Activated CD4-positive, alpha-beta T cell treated with anti-CD3 and anti-CD28 coated beads, Interleukin-2, amount 50 U/mL, for 4 hours (primary cell): ENCODE measurements around the gene UGDH.
"Not testable (repeated sequence)": the region's sequence is repeated elsewhere in the genome, so short reads cannot be mapped to it uniquely, and the experiment has no call there.

Experiments used
- DNase-seq, 2 experiments: peaks; one replicate each; pipeline ENCODE4 v3.0.0-alpha.2; 2020

UGDH gene

GRCh38 chr4:39528061-39528465, 824 bp upstream of the UGDH start:
- no peak for DNase-seq

- DNase-seq: no peak
Observed at GRCh38 chr4:39526765-39527295, 409 bp downstream of the UGDH start.

DNA sequence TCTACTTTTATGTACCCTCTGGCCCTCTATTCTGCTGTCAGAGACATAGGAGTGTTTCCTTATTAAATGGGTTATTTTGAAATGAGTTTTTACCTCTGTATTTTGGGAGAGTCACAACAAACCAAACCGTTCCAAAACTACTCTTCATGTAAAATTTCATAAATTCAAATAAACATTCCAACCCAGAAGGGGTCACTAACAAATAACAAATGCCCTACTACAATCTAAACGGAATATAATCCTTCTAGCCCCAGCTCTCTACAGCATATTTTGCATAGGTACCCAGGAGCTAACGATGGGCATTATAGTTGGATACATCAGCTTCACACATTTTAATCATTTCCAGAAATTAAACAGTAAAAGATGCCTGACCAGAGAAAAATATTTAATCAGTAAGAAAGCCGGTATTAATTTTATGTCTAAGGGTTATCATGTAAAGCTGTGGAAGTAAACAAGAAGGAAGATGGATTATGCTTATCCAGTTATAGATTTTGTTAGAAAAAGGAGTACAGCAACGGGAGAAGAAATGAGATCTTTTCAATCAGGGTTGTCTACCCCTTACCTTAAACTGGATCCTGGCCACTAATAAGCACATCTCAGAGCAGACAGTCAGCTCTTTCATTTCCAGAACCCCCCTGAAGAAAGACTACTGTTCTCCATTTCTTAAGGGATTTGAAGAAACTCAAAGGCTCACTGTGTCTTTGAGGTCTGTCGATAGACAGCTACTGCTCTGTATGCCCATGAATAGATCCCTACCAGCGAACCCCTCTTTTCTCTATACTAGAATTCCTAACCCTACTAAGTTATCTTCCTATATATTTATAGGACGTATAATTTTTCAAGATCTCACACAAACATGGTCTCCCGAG, 1.2 kb downstream of the UGDH start:
- DNase-seq: no peak

DNA sequence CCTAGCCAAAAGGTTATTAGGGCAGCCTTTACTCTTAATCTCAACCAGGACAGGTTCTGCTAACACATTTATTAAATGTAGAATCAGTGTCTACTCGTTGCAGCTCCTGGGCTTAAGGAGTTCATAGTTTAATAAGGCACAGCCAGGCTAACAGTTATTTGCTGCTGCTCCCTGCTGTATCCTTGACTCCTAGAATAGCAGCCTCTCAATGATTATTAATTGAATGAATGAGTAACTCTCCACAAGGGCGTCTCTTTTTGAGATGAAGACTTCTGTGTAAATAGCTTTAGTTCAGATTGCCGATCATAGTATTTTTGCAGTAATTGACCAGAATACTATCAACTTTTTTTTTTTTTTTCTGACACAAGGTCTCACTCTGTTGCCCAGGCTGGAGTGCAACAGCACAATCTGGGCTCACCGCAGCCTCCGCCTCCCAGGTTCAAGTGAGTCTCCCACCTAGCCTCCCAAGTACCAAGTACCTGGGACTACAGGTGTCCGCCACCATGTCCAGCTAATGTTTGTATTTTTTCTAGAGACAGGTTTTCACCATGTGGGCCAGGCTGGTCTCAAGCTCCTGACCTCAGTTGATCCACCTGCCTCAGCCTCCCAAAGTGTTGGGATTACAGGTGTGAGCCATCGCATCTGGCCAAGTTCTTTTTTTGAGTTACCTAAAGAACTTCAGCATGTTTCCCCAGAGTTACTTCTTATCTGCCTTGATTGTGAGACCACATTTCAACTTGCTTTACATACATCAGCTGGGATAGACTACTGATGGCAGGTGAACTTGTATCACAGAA, 2.9 kb downstream of the UGDH start:
- no peak for DNase-seq

- DNase-seq: no peak
Observed at GRCh38 chr4:39522068-39522467, 5.2 kb downstream of the UGDH start.

DNA sequence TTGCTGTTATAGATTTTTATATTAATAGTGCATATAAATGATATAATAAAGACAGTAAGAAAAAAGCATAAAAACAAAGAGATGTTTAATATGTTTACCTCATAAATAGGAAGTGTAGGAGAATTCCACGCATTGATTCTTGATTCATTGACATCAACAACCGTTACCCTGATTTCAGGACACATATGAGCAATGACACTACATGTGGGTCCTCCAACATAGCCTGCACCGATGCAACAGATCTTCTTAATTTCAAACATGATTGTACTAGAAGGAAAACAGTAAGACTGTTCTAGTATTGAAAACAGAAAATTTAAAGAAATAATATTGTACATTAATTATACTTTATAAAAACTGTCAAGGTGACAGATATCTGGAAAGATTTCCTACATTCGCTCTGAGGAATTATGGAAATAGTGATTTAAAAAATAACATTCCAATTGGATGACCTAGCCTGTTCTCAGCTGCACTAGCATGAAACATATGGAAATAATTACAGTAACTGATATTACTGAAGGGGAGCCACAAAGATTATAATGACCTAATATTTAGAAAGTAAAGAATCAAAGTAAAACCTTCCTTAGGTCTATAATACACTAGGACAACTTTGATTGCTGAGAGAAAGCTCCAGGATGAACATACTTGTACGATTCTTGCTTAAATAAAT, 5.9 kb downstream of the UGDH start:
- no peak for DNase-seq

GRCh38 chr4:39518484-39518883, 8.8 kb downstream of the UGDH start:
- DNase-seq: no peak

- no peak for DNase-seq
Observed at GRCh38 chr4:39516407-39516966, 10.8 kb downstream of the UGDH start.

- not testable (repeated sequence) for DNase-seq
Observed at GRCh38 chr4:39515669-39516401, 11.4 kb downstream of the UGDH start.

- DNase-seq: no peak
Observed at GRCh38 chr4:39514888-39515401, 12.3 kb downstream of the UGDH start.

GRCh38 chr4:39514266-39514665, 13.0 kb downstream of the UGDH start:
- DNase-seq: not testable (repeated sequence)

GRCh38 chr4:39510348-39510929, 16.8 kb downstream of the UGDH start:
- no peak for DNase-seq

- DNase-seq: no peak
Observed at GRCh38 chr4:39505581-39505980, 21.7 kb downstream of the UGDH start.

- DNase-seq: no peak
Observed at GRCh38 chr4:39504538-39504937, 22.7 kb downstream of the UGDH start.

GRCh38 chr4:39502664-39503035, 24.6 kb downstream of the UGDH start:
- not testable (repeated sequence) for DNase-seq

DNA sequence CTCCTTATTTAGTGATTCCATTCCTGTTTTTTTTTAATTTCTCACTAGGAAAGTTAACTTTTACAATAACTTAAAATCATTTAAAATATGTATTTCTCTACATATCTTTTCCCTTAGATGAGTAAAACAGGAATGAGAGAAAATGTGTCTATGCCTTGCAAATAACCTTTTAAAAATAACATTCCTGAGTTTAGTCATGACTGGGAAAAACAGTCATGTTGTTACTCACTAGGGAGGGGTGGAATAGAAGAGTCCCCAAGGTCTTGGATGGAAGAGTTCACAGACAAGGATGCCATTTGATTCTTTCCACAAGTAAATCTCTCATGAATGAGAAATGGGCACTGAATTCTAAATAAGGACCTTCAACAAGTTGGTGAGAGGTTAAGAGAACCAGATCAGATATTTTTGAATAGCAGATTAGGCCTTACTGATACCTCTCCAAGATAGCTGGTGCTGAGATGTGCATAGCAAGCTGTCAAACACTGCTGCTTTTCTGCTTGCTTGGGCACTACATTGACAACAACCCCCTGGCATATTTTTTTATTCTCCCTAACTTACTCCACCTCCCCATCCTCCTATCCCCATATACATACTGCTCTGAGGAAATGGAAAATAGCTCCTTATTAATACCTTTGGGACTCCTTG, 25.1 kb downstream of the UGDH start:
- no peak for DNase-seq

GRCh38 chr4:39498727-39499020, 28.6 kb downstream of the UGDH start:
- no peak for DNase-seq

- no peak for DNase-seq
Observed at GRCh38 chr4:39497909-39498726, 29.1 kb downstream of the UGDH start.

- DNase-seq: no peak
Observed at GRCh38 chr4:39495446-39496213, 31.6 kb downstream of the UGDH start.

DNA sequence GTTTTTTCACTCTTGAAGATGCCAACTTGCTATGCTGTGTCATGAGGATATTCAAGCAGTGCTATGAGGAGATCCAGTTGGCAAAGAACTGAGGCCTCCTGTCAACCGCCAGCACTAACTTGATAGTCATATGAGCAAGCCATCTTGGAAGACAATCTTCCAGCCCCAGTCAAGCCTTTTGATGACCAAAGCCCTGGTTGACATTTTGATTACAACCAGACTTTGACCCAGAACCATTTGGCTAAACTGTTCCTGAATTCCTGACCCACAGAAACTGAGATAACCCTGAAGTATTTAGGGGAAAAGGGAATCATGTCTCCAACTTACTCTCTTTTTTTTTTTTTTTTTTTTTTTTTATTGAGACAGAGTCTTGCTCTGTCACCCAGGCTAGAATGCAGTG, 32.9 kb downstream of the UGDH start:
- DNase-seq: no peak
